GM23248 (cell line): Measurements from ENCODE around the gene SCYGR7.

Experiments used
- EZH2 ChIP-seq: fragments of 200-600 bp; sonication (generic); IDR thresholded peaks from 2 replicates; pipeline ENCODE4 v1.6.1; 2018; ENCODE audit warnings: antibody characterized with exemption, mild to moderate bottlenecking; ENCODE audit not compliant: insufficient read depth, poor library complexity, severe bottlenecking
- EZH2phosphoT487 ChIP-seq: fragments of 200-600 bp; sonication (generic); IDR thresholded peaks from 2 replicates; pipeline ENCODE4 v1.6.1; 2018; ENCODE audit warnings: antibody characterized with exemption, moderate library complexity, mild to moderate bottlenecking, low read depth; ENCODE audit not compliant: insufficient read depth

- no peak for TF ChIP-seq EZH2phosphoT487
- no peak for TF ChIP-seq EZH2
Measured at GRCh38 chr2:227720680-227721079, 7.5 kb upstream of the SCYGR7 start.
